Forelimb muscle (tissue), 1 donor: Measurements from ENCODE around the gene NUDT8. TPM values are rescaled to one million over a fixed set of nuclear protein-coding genes. Genes with fewer than 3 reads are reported as not detected.
"Not testable (repeated sequence)": the region's sequence is repeated elsewhere in the genome, so short reads cannot be mapped to it uniquely, and the experiment has no call there.

Experiments used
- DNase-seq: peaks from one replicate; pipeline ENCODE4 v3.0.0-alpha.2; 2013; ENCODE audit warnings: low read depth
- polyA plus RNA-seq: library from polyadenylated mRNA; unstranded; fragments of 120-200 nt; gene quantifications from one replicate; pipeline ENCODE4 v1.2.1, GENCODE V29; 2013; ENCODE audit not compliant: insufficient read length

NUDT8 gene
- polyA plus RNA-seq, 1 donor, result 3.7 TPM

DNA sequence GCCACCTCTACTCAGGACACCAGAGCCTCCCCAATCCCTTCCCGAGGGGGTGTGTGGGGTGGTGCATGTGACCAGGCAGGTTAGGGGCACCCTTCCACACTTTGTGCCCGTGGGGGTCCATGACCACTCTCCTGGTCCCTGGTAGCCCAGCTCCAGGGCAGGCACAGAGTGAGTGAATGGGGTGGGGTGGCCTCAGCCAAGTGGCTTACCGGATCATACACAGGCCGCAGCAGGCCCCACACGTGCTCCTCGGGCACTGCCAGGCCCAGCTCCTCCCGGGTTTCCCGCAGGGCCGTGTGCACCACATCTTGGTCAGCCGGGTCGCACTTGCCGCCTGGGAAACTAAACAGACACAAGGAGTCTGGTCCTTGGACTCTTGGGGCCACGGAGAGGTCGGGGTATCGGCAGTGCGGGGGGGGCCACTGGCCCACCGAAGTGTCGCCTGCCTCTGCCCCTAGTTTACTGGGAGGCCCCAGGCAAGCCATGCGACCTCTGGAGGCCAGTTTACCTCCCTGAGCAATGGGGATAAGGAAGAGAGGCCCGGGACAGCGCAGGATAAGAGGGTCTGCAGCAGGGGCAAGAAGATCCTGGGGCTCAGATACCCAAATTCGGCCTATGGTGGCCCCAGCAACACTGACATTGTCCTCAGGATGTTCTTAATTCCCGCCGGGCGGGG lies 889 bp downstream of the NUDT8 start:
- DNase-seq, result no peak

DNA sequence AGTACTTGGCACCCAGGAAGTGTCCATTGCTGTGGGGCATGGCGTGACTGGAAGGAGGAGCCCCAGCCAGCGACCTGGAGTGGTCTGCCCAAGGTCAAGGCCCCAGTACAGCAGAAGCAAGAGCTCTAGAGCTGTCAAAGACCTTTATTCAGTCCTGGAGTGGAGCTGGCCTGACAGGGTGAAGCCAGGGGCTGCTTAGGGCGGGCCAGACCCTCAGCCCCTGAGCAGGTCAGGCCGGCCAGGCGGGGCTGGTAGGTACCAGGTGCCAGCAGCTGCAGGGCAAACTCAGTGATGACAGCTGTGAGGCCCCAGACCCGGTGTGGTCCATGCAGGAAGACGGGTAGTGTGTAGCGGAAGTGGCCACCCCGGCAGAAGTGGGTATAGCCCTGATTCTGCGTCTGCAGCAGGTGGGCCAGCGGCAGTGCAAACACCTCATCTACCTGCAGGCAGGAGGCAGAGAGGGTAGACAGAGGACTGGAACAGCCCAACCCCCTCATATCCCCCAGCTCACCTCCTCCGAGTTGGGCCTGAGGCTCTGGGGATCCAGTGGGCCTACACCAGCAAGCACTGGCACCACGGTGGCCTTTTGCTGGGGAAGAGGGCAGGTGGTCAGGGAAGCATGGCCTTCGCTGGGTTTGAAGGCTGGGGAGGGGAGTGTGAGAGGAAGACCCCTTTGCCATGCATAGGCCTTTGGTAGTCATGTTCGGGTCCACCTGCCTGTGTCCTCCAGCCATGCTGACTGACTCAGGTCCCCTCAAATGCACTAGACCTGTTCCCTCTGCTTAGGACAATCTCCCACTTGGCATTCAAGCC lies 1.7 kb downstream of the NUDT8 start:
- DNase-seq, result no peak

DNA sequence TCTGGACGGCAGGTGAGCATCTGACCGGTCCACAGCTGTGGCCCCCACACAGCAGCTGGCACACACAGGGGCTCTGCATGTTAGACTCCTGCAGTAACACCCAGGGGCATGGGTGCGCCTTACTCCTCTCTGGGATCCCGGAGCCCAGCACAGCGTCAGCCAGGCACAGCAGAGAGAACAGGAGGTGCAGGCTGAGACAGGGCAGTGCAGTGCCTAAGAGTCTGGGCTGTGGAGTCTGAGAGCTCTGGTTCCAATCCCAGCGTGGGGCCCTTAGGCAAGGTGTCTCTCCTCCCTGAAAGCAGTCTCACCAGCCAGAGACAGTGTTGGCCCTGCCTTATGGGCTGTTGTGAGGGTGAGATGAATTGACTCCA lies 2.3 kb downstream of the NUDT8 start:
- DNase-seq, result no peak

DNA sequence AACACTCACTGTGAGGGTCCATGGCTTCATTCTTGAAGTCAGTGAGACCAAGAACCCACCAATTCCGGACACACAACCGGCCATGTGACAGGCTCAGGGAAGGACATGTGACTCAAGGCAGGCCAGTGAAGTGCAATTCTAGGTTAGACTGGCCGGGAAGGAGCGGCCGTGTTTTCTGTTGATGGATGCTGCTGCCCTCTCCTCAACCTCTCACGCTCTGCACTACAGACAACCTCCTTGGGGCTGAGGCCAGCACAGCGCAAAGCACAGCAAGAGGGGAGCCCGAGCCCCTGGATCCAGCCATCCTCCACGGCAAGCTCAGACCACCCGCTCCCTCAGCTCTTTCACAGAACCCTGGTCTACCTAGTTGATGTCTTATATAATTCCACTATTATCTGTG lies 2.8 kb downstream of the NUDT8 start:
- DNase-seq, result no peak

DNA sequence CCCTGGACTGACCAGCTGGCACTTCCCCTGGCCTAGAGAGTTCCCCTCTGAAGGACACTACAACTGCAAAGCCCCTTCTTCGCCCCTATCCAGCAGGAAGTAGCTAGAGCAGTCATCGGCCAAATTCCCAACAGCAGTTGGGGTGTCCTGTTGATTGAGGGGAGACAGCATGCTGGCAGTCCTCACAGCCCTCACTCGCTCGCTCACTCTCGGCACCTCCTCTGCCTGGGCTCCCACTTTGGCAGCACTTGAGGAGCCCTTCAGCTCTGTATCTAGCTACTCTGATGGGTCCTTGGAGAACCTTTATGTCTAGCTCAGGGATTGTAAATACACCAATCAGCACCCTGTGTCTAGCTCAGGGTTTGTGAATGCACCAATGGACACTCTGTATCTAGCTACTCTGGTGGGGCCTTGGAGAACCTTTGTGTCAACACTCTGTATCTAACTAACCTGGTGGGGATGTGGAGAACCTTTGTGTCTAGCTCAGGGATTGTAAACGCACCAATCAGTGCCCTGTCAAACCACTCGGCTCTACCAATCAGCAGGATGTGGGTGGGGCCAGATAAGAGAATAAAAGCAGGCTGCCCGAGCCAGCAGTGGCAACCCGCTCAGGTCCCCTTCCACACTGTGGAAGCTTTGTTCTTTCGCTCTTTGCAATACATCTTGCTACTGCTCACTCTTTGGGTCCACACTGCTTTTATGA lies 3.5 kb downstream of the NUDT8 start:
- DNase-seq, result not testable (repeated sequence)

DNA sequence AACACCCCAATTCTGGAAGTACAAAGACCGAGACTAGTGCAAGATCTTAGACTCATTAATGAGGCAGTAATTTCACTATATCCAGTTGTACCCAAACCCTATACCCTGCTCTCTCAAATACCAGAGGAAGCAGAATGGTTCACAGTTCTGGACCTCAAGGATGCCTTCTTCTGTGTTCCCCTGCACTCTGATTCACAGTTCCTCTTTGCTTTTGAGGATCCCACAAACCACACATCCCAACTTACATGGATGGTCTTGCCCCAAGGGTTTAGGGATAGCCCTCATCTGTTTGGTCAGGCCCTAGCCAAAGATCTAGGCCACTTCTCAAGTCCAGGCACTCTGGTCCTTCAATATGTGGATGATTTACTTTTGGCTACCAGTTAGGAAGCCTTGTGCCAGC lies 5.9 kb downstream of the NUDT8 start:
- not testable (repeated sequence) for DNase-seq

DNA sequence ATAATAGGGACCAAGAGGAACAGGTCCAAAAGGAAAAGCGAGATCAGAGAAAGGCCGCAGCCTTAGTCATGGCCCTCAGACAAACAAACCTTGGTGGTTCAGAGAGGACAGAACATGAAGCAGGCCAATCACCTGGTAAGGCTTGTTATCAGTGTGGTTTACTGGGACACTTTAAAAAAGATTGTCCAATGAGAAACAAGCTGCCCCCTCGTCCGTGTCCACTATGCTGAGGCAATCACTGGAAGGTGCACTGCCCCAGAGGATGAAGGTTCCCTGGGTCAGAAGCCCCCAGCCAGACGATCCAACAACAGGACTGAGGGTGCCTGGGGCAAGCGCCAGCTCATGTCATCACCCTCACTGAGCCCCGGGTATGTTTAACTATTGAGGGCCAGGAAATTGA lies 6.8 kb downstream of the NUDT8 start:
- DNase-seq, result not testable (repeated sequence)

DNA sequence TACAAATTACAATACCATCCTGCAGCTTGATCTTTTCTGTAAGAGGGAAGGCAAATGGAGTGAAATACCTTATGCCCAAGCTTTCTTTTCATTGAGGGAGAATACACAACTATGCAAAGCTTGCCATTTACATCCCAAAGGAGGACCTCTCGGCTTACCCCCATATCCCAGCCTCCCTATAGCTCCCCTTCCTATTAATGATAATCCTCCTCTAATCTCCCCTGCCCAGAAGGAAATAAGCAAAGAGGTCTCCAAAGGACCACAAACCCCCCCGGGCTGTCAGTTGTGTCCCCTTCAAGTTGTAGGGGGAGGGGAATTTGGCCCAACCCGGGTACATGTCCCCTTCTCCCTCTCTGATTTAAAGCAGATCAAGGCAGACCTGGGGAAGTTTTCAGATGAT lies 7.8 kb downstream of the NUDT8 start:
- DNase-seq, result not testable (repeated sequence)

DNA sequence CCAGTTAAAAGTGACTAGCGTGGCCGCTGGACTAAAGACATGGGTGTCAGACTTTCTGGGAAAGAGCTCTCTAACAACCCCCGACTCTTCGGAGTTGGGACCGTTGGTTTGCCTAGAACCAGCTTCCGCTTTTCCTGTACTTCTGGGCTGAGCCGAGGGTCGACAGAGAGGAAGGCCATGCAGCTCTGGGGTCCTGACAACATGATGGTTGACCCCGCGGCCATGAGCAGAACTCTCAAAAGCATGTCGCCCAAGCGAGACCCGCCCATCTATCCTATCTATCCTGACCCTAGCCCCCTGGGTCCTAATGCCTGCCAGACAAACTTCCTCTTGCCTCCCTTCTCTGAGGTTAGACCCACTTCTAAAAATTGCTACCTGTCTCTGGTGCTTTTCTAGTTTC lies 9.1 kb downstream of the NUDT8 start:
- not testable (repeated sequence) for DNase-seq

DNA sequence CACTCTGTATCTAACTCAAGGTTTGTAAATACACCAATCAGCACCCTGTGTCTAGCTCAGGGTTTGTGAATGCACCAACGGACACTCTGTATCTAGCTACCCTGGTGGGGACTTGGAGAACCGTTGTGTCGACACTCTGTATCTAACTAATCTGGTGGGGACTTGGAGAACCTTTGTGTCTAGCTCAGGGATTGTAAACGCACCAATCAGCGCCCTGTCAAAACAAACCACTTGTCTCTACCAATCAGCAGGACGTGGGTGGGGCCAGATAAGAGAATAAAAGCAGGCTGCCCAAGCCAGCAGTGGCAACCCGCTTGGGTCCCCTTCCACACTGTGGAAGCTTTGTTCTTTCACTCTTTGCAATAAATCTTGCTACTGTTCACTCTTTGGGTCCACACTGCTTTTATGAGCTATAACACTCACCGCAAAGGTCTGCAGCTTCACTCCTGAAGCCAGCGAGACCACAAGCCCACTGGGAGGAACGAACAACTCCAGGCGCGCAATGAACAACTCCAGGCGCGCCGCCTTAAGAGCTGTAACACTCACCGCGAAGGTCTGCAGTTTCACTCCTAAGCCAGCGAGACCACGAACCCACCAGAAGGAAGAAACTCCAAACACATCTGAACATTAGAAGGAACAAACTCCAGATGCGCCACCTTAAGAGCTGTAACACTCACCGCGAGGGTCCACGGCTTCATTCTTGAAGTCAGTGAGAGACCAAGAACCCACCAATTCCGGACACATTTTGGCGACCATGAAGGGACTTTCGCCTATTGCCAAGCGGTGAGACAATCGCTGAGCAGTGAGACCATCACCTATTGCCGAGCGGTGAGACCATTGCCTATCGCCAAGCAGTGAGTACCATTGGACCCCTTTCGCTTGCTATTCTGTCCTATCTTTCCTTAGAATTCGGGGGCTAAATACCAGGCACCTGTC lies 9.8 kb downstream of the NUDT8 start:
- DNase-seq, result not testable (repeated sequence)

DNA sequence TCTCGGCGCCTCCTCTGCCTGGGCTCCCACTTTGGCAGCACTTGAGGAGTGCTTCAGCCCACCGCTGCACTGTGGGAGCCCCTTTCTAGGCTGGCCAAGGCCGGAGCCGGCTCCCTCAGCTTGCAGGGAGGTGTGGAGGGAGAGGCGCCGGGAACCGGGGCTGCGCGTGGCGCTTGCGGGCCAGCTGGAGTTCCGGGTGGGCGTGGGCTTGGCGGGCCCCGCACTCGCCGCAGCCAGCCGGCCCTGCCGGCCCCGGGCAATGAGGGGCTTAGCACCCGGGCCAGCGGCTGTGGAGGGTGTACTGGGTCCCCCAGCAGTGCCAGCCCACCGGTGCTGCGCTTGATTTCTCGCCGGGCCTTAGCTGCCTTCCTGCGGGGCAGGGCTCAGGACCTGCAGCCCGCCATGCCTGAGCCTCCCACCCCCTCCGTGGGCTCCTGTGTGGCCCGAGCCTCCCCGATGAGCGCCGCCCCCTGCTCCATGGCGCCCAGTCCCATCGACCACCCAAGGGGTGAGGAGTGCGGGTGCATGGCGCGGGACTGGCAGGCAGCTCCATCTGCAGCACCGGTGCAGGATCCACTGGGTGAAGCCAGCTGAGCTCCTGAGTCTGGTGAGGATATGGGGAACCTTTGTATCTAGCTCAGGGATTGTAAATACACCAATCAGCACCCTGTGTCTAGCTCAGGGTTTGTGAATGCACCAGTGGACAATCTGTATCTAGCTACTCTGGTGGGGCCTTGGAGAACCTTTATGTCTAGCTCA lies 10.7 kb downstream of the NUDT8 start:
- DNase-seq, result not testable (repeated sequence)

DNA sequence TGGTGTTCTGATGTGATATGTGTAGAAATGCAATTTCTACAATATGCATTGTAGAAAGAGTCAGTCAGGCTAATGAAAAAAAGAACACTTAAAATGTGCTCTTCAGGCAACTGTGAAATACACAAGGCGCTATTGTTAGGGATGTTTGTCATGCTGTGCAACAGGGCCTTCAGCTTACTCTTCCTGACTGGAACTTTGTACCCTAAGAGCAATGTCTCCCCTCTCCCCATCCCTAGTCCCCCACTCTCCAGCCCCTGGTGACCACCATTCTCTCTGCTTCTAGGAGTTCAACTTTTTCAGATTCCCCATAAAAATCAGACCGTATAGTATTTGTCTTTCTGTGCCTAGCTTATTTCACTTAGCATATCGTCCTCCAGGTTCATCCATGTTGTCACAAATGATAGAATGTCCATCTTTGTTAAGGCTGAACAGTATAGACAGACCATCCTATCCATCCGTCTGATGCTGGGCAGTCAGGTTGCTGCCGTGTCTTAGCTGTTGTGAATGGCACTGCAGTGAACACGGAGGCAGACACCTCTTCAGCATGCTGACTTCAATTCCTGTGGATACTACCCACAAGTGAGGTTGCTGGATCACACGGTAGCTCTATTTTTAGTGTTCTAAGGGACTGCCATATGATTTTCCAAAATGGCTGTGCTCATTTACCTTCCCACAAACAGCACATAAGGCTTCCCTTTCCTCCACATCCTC lies 12.3 kb downstream of the NUDT8 start:
- DNase-seq, result no peak

DNA sequence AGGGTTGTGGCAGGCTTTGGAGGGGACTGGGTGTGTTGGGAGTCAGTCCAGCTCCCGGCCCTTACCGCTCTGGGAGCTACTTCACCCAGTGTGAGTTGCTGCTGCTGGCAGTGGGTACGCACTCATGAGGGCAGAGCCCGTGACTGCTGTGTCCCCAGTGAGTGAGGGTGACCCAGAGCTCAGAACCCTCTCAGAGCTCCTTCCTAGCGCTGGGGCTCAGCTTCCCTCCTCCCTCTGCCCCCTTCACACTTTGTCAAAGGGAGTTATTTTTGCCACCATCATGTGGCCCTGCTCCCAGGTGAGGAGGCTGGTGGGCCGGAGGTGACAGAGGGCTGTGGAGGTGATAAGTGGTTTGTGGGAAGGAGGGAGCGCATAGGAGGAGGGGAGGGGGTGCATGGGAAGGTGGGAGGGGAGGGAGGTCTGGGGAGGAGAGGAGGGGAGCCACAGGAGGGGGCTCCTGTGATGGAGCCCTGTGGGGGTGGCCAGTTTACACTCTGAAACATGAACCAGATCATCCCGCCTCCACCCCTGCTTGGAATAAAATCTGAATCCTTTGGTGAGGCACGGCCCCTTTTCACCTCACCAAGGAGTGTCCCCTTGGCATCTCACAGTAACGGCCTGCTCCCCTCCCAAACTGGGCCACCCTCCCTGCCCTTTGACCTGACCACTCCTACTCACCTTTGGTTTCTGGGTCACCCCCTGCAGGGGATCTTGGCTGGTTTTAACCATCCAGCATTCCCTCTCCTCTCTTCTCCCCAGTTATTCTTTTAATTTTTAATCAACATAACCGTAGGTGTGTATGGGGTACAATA lies 13.1 kb downstream of the NUDT8 start:
- no peak for DNase-seq

DNA sequence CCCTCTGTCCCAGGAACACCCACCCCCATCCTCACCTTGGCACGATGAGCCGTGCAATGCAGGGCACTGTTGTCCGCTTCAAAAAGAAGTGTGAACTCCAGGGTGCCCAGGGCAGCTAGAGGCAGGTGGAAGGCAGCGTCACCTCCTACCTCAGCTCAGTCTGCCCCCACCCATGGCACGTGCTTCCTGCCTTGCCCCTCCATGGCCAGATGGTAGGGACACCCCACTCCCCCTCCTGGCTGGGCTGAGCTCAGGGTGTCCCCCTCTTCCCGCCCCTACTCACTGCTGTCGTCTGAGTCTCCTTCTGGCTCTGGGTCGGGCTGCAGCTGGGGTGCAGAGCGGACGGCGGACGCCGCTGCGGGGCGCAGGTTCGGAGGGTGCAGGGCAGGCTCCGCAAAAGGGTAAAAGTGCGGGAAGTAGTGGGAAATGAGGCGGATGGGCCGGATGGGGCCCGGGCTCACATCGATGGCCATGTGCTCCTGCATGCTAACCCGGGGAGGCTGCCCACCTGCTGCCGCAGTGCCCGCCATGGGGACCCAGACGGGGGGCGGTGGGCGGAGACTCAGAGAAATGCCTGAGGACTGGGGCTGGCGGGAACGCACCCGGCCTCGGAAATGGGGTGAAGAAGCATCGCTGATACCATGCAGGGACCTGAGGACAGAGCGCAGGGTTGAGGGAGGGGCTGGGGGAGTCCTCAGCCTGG lies 13.9 kb downstream of the NUDT8 start:
- DNase-seq, result no peak

DNA sequence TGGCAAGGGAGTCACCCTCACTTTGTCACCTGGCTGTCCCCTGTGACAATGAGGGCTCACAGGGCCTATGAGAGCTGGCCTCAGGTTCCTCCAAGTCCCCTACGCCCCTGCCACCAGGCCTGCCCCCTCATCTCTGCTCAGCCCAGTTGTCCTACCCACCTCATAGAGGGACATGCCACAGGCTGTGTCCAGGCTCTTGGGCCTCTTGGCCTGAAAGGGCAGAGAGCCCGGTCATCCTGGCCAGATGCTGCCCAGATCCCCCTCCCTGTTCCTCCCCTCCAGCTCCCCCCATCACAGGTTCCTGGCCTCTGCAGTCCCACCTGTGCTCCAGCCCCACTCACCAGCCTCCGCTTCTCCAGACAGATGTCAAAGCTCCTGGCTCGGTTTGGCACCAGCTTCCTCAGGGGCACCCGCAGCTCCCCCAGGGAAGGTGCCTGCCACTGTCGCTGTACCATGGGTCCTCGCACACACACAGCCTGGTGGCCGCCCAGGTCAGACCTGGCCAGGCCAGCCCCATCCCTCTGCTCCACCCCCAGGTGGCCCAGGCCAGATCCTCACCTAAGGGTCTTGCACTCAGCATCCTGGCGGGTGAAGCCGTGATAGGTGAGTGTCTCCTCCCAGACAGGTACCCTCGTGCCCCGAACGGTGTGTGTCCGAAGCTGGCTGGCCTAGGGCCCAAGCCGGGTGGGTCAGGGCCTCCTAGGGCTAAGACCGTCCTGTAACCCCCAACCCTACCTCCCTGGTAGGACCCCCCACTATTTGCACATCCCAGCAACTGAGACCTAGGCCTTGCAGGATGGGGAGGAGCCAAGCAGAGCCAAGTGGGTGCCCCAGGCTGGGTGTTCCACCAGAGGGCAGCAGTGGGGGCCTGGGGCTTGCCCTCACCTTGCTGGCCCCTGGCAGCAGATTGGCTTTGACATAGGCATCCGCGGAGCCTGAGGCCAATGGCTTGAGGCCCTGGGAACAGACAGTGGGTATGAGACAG lies 14.7 kb downstream of the NUDT8 start:
- DNase-seq, result no peak

DNA sequence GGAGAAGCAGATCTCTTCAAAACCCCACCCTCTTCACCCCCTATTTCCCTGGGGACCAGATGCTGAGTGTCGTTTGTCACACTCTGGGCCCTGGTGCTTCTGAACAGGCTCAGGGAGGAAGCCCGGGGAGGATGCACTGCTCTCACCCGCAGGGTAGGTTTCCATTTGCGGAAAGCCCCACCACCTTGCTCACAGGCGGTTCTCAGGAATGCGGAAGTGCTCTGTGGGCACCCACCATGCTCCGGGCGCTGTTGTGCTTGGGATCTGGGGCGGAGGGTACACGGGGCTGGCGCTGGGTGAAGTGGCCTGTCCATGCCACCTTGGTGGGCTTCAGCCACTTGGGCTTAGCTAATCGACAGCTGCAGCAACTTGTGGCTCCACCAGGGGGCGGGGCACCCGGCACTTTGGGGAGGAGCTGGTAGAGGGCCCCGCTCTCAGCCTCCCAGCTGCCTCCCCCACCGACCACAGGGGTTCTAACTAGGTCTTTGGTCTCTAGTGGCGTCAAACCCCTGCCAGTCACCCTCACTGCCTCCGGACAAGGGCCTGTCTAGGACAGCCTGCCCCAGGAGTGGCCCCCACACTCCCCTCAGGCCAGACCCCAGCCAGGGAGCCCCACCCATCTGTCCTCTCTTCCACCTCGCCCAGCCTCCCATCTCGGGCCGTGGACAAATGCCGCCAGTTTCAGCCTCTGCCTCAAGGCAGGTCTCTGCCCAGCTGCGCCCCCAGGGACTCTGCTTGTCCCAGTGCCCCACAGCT lies 15.6 kb downstream of the NUDT8 start:
- no peak for DNase-seq
